HG02763 (cell line): Measurements from ENCODE around the gene PKP4.

ENCODE experiments used
- ATAC-seq: cut with Tn5 transposase; IDR thresholded peaks from one replicate; pipeline ENCODE4 v1.9.1; 2021; ENCODE audit warnings: mild to moderate bottlenecking, moderate library complexity; ENCODE audit not compliant: unreplicated experiment

Gene PKP4

DNA sequence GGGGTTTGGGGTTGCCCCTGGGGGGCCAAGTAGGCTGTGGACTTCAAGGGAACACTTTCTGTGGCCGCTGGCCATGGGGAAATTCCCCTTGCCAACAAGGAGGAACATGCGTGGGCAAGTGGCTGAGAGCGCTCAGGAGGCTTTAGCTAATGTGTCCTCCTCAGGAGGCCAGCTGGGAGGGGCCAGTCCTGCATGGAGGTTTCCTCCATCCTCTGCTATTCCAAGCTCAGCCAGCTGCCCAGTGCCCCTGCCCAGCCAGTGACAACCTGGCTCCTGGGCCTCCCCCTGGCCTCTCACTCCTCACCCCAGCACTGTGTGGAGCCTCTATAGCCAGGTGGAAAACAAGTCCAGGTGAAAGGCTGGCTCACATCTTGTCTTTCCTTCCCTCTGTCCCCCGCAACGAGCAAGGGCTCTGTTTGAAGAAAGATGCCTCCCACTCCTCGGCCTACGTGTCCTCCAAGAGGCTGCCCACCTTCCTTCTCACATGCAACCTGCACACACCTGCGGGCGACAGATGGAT lies 273.9 kb downstream of the PKP4 start:
- no peak for ATAC-seq

GRCh38 chr2:158731386-158731785 lies 274.6 kb downstream of the PKP4 start:
- no peak for ATAC-seq
